ENCODE results near the gene MAP3K5.
"Not testable (repeated sequence)": the region's sequence is repeated elsewhere in the genome, so short reads cannot be mapped to it uniquely, and the experiment has no call there.

Gene MAP3K5

DNA sequence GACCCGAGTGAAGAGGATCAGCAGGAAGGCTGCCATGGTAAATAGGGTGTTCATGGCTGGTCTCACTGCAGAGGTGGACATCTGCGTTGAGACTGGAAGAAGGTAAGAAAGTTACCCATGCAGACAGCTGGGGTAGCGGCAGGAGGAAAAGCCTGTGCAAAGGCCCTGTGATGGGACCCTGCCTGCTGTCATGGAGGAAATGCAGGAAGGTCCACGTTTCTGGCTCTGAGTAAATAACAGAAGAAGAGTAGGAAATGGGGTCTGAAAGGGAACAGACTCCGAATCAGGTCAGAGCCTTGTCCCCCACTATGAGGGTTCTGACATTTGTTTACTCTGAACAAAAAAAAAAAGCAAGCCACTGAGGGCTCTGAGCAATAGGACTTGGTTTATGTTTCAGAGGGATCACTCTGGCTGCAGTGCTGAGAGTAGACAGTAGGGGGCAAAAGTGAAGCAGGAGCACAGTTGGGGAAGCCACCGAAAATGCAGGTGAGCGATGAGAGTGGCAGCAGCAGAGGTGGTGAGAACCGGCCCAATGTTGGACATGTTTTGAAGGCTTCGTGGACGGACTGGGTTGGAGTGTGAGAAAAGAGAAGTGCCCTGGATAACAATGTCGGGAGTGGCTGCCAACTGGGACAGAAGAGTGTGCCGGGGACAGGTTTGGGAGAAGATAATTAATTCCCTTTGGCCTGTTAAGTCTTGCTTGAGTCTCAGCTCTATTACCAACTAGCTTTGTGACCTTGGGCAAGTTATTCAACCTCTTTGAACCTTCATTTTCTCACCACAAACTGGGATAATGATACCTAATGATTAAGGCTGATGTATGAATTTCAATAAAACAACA lies 184.1 kb downstream of the MAP3K5 start:
- DNase-seq (ENCODE audit: low spot score) = peak; percentile 28

GRCh38 chr6:136607204-136607931 lies 184.9 kb downstream of the MAP3K5 start:
- DNase-seq (ENCODE audit: low spot score) = no peak

DNA sequence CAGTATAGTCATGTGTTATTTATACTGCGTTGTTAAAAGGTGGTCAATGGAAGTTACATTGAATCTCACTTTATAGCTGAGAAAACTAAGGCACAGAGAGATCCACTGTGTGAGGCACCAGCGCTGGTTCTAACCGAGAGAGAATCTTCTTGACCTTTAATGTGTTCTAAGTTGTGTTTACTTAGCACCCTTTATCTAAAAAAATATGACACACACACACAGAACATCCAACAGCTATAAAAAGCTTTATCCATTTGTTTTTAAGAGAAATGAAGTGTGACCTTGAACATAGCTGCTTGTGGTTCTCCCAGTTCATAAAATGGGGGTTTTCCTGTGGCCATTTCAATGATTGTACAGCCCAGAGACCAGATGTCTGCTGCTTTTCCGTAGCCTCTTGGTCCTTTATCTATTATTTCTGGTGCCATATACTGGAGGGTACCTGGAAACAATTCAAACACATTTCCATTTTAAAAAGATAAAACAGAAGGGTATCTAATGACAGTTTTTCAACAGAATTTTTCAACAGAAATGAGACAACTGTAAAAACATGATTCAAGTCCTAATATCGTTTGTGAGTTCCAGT lies 187.3 kb downstream of the MAP3K5 start:
- no peak for DNase-seq (ENCODE audit: low spot score)

DNA sequence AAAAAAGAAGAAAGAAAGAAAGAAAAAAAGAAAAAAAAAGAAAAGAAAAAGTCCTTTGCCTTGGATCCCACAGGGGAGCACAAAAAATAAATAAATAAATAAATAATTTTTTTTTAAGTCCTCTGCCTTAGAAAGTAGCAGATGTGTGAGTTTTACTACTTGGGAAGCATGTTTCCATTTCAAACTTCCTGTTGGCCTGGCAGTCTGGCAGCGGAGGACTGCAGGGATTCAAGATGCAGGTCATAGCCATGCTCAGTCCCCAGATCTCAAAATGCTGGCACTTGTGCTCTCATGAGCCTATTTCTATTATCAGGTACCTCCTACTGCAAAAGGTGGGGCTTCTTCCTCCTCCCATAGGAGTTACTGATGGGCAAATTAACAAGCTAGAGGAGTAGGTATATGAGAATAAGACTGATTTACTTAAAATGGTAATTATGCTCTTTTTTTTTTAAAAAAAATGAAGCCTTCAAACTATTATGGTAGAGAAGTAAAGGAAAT lies 187.9 kb downstream of the MAP3K5 start:
- no peak for DNase-seq (ENCODE audit: low spot score)

GRCh38 chr6:136600818-136601217 lies 191.5 kb downstream of the MAP3K5 start:
- peak; percentile 15 for DNase-seq (ENCODE audit: low spot score)

- DNase-seq (ENCODE audit: low spot score) = no peak
Observed at GRCh38 chr6:136599329-136600011, 192.8 kb downstream of the MAP3K5 start.

GRCh38 chr6:136598048-136598447 lies 194.2 kb downstream of the MAP3K5 start:
- DNase-seq (ENCODE audit: low spot score) = no peak

- DNase-seq (ENCODE audit: low spot score) = no peak
Observed at GRCh38 chr6:136594671-136595070, 197.6 kb downstream of the MAP3K5 start.

DNA sequence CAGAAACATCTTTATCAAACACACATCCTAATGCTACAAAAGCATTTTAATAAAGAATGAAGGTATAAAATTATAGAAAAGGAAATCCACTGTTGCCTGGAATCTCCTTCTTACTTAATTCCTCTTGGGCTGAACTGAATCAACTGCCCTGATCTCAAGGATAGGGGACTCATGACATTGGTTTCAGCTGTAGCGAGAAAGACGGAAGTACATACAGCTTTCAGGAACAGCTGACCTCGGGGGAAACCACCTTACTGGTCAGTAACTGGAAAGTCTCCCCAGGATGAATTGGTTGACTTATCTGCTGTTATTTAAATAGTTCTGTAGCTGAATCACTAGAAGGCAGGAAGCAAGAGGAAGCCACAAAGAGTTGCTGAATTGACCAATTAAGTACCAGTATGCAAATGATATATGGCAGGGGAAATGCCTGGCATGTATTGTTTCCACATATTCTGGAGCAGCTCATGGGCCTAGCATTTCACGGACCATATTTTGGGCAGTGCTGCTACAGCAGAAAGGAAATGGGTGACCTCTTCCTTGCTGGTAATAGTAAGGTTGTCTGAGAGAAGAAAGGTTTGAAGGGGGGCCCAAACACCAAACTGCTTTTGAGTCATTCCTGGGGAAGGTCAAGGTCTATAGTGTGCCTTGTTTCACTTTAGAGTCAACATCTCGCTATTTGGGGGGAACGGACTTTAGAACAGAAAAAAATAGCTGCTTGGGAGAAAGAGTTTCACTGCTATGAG lies 198.4 kb downstream of the MAP3K5 start:
- peak; percentile 80 for DNase-seq (ENCODE audit: low spot score)

- DNase-seq (ENCODE audit: low spot score) = no peak
Observed at GRCh38 chr6:136592930-136593673, 199.2 kb downstream of the MAP3K5 start.

DNA sequence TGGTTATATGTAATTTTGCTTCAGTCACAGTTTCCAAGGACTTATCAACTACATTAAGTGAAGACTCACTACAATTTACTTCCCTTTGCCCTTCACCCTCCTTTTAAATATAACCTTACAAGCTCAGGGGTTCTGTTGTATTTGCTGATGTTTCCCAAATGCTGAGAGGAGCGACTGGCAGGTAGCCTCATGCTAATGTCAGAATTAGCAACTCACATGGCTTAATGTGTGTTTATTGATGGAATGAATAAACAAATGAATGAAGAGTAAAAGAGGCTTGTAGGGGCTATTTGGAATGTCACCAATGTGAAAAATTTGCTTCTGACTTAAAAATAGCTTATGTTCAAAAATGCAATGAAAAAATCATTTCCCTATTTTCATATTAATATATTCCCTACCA lies 200.7 kb downstream of the MAP3K5 start:
- DNase-seq (ENCODE audit: low spot score) = no peak

DNA sequence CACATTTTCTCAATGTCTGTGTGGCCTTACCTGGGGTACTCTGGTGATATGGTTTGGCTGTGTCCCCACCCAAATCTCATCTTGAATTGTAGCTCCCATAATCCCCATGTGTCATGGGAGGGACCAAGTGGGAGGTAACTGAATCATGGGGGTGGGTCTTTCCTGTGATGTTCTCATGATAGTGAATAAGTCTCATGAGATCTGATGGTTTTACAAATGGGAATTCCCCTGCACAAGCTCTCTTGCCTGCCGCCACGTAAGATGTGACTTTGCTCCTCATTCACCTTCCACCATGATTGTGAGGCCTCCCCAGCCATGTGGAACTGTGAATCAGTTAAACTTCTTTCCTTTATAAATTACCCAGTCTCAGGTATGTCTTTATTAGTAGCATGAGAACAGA lies 201.4 kb downstream of the MAP3K5 start:
- not testable (repeated sequence) for DNase-seq (ENCODE audit: low spot score)

GRCh38 chr6:136587527-136587926 lies 204.8 kb downstream of the MAP3K5 start:
- DNase-seq (ENCODE audit: low spot score) = no peak

DNA sequence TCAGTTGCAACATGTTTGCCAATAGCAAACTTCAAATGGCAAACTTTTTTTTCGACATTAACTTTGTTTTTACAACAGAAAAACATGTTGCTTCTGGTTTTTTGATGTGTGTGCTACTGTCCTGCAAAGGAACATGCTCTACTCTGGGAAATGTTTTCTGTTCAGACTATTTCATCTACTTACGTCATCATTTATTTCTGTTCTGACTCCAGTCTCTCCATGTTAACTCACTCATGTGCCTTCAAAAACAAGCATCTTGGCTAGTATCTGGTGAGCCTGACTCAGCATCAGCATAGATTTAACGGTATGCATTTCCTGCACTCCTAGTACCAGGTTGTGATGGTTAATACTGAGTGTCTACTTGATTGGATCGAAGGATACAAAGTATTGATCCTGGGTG lies 206.0 kb downstream of the MAP3K5 start:
- DNase-seq (ENCODE audit: low spot score) = peak; percentile 53

DNA sequence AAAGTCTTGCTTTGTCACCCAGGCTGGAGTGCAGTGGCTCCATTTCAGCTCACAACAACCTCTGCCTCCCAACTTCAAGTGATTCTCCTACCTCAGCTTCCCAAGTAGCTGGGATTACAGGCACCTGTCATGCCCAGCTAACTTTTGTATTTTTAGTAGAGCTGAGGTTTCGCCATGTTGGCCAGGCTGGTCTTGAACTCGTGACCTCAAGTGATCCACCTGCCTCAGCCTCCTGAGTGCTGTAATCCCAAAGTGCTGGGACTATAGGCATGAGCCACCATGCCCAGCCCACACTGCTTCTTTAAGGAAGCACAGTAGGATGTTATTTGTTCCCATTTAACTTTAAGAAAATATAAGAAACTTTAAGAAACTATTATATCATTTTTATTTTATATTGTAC lies 206.8 kb downstream of the MAP3K5 start:
- not testable (repeated sequence) for DNase-seq (ENCODE audit: low spot score)

DNA sequence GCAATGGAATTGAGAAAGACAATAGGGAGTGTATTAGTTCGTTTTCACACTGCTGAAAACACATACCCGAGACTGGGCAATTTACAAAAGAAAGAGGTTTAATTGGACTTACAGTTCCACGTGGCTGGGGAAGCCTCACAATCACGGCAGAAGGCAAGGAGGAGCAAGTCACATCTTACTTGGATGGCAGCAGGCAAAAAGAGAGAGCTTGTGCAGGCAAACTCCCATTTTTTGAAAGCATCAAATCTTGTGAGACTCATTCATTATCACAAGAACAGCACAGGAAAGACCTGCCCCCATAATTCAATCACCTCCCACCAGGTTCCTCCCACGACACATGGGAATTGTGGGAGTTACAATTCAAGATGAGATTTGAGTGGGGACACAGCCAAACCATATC lies 208.0 kb downstream of the MAP3K5 start:
- not testable (repeated sequence) for DNase-seq (ENCODE audit: low spot score)

GRCh38 chr6:136582711-136583471 lies 209.4 kb downstream of the MAP3K5 start:
- DNase-seq (ENCODE audit: low spot score) = peak; percentile 64

DNA sequence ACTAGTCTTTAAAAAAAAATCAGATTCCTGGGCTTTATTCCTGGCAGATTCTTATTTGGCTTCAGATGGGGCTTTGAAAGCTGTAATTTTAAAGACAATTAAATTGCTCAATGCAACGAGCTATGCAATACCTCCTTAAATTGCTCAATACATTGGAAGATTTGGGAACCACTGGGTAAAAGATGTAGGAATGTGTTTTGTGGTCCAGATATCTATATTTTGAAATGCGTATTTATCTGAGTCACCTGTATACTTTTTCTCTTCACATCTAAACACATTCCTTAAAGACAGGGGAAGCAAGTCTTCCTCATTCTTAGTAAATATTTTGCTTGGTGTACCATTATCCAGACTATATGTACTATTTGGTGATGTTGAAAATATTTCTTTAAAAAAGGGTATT lies 212.5 kb downstream of the MAP3K5 start:
- DNase-seq (ENCODE audit: low spot score) = no peak

GRCh38 chr6:136576821-136577220 lies 215.5 kb downstream of the MAP3K5 start:
- DNase-seq (ENCODE audit: low spot score) = no peak

DNA sequence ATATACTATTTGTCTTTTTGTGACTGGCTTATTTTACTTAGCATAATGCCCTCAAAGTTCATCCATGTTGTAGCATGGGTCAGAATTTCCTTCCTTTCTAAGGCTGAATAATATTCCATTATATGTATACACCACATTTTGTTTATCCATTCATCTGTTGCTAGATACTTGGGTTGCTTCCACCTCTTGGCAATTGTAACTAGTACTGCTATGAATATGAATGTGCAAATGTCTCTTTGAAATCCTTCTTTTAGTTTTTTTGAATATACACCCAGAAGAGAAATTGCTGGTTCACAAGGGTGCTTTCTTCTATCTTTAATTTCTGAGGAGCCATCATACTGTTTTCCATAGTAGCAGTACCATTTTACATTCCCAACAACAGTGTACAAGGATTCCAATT lies 220.8 kb downstream of the MAP3K5 start:
- no peak for DNase-seq (ENCODE audit: low spot score)
